Bronchial epithelial cell (primary cell): ENCODE results near the gene FBXO36. TPM values are rescaled to one million over a fixed set of nuclear protein-coding genes. Genes with fewer than 3 reads are reported as not detected.

Experiments
- DNase-seq: peaks from one replicate; pipeline ENCODE4 v3.0.0-alpha.2; 2010; ENCODE audit warnings: low read depth
- FAIRE-seq: peaks from 2 replicates; lab custom pipeline; 2011; peaks lifted over from hg19 to GRCh38; lab: Jason Lieb, UNC
- H3K27me3 ChIP-seq: 2 replicates; pipeline ENCODE4 v1.5.1; 2011; ENCODE audit warnings: low read length; ENCODE audit not compliant: control insufficient read depth, insufficient read depth
- H3K36me3 ChIP-seq: 2 replicates; pipeline ENCODE4 v1.5.1; 2011; ENCODE audit warnings: low read length; ENCODE audit not compliant: control insufficient read depth, insufficient read depth
- H3K4me3 ChIP-seq: 2 replicates; pipeline ENCODE4 v1.5.1; 2011; ENCODE audit warnings: mild to moderate bottlenecking, low read depth, low read length, control low read depth
- total RNA-seq: library from RNA; depleted of rRNA; stranded (reverse); fragments of >200 nt; gene quantifications from 2 replicates; pipeline ENCODE4 v1.2.1, GENCODE V29; 2014
- TF ChIP-seq, protein P1 (sequence below): IDR thresholded peaks from 2 replicates; pipeline ENCODE4 v1.5.1; 2011; ENCODE audit warnings: mild to moderate bottlenecking, moderate library complexity, low read length, control low read depth, inconsistent platforms; ENCODE audit not compliant: insufficient read depth, severe bottlenecking

FBXO36 gene
- total RNA-seq, 1 donor from 2014 or later: 3.4 TPM

DNA sequence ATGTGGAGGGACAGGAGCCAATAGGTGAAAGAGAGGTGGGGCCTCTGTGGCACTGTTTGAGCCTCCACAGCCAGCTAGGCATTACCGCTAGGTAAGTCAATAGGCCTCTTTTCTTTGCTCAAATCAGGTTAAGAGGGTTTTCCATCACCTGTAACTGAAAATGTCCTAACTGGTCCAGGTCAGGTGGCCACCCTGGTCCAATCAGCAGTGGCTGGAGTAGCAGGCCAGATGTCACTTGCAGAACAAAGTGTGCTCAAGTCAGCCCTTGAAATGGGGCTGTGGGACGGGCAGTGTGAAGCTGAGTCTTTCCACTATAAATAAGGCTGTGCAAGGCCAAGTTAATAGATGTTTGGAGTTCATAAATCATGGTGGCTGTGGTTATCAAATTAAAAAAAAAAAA, 20.9 kb downstream of the FBXO36 start:
- Histone ChIP-seq H3K27me3 (no peaks in the 10 kb centered on the region), H3K36me3 (no peaks in the 10 kb centered on the region), H3K4me3 (no peak overlapping the region)
- TF ChIP-seq, protein P1, sequence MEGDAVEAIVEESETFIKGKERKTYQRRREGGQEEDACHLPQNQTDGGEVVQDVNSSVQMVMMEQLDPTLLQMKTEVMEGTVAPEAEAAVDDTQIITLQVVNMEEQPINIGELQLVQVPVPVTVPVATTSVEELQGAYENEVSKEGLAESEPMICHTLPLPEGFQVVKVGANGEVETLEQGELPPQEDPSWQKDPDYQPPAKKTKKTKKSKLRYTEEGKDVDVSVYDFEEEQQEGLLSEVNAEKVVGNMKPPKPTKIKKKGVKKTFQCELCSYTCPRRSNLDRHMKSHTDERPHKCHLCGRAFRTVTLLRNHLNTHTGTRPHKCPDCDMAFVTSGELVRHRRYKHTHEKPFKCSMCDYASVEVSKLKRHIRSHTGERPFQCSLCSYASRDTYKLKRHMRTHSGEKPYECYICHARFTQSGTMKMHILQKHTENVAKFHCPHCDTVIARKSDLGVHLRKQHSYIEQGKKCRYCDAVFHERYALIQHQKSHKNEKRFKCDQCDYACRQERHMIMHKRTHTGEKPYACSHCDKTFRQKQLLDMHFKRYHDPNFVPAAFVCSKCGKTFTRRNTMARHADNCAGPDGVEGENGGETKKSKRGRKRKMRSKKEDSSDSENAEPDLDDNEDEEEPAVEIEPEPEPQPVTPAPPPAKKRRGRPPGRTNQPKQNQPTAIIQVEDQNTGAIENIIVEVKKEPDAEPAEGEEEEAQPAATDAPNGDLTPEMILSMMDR: no peak
- DNase-seq (no peak), FAIRE-seq (no peak)

DNA sequence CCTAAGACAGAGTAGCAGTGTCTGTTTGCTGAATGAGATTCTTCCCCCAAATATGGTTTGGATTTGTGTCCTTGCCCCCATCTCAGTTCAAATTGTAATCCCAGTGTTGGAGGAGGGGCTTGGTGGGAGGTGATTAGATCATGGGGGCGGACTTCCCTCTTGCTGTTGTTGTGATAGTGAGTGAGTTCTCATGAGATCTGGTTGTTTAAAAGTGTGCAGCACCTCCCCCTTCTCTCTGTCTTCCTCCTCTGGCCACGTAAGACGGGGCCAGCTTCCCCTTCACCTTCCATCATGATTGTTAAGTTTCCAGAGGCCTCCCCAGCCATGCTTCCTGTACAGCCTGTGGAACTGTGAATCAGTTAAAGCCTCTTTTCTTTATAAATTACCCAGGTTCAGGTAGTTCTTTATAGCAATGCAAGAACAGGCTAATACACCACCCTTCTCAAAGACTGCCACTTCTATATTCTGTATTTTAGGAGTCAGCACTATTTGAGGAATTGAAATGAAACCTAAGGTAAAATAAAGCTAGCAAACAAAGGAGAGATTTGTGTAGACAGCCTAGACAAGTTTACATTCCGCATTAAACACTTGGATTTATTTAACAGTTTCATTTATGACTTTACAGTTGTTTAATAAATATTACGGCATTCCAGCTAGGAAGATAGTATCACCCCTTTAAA, 21.6 kb downstream of the FBXO36 start:
- no peak overlapping the region for H3K4me3 ChIP-seq
- H3K27me3 ChIP-seq: no peaks in the 10 kb centered on the region
- TF ChIP-seq, protein P1: no peak
- H3K36me3 ChIP-seq: no peaks in the 10 kb centered on the region
- DNase-seq: no peak
- no peak for FAIRE-seq

DNA sequence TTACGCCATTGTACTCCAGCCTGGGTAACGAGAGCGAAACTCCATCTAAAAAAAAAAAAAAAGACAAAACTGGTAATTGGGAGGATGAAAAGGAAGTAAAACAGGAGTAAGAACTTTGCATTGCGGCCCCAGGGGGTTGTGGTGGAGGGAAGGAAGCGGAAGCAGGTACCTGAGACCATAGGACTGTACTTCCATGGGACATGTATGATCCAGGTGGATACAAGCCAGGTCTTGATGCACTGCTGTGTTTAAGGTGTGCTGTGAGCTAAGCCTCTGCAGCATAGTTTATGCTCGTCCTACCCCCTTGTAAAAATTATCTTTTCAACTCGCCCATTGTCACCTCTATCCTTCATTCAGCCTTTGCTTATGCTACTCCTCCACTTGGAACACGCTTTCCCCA, 23.7 kb downstream of the FBXO36 start:
- Histone ChIP-seq H3K27me3 (no peaks in the 10 kb centered on the region), H3K36me3 (no peaks in the 10 kb centered on the region), H3K4me3 (no peak overlapping the region)
- DNase-seq (no peak), FAIRE-seq (no peak)
- TF ChIP-seq, protein P1: no peak

DNA sequence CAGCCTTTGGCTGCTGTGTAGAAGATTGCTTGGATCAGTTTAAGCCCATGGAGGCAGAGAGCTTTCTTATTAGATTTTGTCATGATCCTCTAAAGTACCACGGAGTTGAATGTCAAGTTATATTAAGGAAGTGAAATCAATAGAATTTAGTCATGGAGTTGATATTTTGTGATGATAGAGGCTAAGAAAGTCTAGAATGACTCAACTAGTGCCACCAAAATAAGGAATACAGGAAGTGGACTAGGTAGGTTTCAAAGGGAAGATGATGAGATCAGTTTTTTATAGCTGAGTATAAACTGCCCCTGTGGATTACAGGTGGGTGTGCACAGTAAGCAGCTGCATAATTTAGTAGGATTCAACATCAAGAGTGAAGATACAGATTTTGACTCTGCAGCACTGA, 25.2 kb downstream of the FBXO36 start:
- no peak for FAIRE-seq
- Histone ChIP-seq H3K4me3 (no peak overlapping the region), H3K36me3 (no peaks in the 10 kb centered on the region), H3K27me3 (no peaks in the 10 kb centered on the region)
- TF ChIP-seq, protein P1: no peak
- DNase-seq: no peak

DNA sequence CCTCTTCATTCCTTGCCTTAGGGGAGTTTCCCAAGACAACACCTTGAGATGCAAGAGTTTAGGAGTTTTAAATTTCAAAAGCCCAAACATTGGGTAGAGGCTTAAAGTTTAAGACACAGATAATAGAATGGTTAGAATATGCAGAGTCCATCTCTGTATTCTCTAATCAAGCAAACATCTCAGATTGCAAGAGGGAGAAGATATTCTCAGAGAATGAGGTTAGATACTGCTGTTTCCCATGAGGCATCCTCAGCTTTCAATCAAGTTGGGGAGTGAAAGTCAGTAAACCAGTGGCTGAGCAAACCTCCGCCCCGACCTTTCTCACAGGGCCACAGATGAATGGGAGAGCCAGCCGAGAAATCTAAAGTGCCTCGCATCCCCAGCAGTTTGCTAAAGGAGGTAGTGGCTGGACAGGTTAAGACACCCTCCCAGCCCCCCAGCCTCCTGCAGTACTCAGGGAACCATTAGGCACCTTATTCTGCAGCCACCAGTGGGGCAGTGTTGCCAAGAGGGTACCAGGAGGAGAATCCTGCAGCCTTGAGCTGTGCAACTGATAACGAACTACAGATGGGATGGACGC, 30.0 kb downstream of the FBXO36 start:
- H3K36me3 ChIP-seq: no peaks in the 10 kb centered on the region
- TF ChIP-seq, protein P1: no peak
- H3K27me3 ChIP-seq: no peaks in the 10 kb centered on the region
- H3K4me3 ChIP-seq: no peak overlapping the region
- peak; percentile 13 for FAIRE-seq
- no peak for DNase-seq

DNA sequence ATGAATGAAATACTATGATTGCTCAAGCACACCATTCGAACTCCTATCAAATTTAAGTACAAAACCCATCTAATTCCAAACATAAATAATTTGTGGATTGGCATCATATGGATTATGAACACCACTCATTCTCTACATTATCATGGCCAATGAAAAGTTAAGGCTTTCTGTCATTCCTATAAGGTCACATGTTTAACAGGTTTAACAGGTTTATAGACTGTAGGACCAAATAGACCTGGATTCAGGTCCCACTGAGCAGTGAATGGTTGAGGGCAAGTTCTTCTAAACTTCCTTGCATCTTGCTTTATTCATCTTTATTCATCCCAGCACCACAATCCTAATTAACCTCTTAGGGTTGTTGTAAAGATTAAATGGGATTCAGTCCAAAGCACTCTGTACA, 33.4 kb downstream of the FBXO36 start:
- no peaks in the 10 kb centered on the region for H3K27me3 ChIP-seq
- DNase-seq (peak; percentile 28), FAIRE-seq (no peak)
- TF ChIP-seq, protein P1: no peak
- H3K36me3 ChIP-seq: no peaks in the 10 kb centered on the region
- H3K4me3 ChIP-seq: no peak overlapping the region
